Activated CD8-positive, alpha-beta memory T cell treated with anti-CD3 and anti-CD28 coated beads, Interleukin-2, amount 50 U/mL, for 24 hours (primary cell): ENCODE results near the gene PRODH.
"Not testable (repeated sequence)": the region's sequence is repeated elsewhere in the genome, so short reads cannot be mapped to it uniquely, and the experiment has no call there.

Experiments
- DNase-seq: peaks from one replicate; pipeline ENCODE4 v3.0.0-alpha.2; 2020; ENCODE audit errors: extremely low read depth

Gene PRODH

DNA sequence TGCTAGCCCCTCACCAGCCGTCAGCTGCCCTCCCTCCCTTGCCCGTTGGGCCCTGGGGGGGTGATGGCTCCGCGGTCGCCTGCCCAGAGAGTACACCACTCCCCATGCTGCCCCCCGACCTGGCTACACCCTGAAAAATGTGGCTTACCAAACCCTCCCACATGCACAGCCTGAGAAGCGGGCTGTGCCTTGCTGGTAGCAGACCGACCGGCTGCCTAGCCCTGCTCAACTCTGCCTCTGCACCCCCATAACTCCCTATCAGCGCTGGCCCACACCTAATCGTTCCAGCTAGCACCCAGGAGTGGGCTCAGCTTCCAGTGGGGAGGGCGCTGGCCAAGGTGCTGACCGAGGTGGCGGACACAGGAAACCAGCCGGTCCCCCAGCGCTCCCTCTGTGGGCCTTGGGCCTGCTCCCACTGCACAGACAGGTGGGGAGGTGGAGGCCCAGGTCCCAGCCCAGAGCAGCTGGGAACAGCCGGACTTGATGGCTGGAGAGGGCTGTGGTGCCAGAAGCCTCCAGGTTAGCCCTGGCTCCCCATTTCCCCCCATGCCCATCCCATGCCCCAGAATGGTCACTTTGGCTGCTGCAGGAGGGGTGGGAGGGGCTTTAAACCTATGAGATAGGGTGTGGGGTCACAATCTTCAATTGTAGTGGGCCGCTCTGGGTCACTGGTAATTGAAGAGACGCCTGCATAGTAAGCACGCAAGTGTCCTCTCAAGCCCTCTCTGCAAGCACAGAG is 32.1 kb upstream of the PRODH start:
- DNase-seq, result no peak

DNA sequence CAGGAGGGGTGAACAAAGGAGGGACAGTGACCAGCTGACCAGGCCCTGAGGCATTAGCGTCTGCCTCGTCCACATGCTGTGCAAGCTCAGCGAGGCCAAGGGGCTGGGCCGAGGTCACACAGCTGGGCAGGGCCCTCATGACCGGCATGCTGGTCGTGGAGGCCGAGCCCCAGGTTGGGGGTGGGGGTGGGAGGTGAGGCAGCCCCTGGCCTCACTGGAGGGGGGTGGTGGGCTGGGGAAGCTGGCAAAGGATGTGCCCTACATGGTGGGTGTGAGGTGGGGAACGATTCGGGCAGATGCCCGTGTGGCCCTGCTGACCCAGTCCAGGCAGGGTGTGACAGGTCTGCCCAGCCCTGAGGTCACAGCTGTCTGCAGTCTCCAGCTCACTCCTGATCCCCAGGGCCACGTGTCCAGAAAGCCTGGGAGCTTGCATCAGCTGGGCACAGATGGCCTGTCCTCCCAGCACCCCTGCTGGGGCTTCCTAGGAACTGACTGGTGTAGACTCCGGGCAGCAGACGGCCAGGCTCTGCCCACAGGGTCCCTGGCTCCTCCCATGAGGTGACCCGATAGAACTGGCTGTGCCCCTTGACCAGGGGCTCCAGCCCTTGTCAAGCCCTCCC is 31.4 kb upstream of the PRODH start:
- not testable (repeated sequence) for DNase-seq

DNA sequence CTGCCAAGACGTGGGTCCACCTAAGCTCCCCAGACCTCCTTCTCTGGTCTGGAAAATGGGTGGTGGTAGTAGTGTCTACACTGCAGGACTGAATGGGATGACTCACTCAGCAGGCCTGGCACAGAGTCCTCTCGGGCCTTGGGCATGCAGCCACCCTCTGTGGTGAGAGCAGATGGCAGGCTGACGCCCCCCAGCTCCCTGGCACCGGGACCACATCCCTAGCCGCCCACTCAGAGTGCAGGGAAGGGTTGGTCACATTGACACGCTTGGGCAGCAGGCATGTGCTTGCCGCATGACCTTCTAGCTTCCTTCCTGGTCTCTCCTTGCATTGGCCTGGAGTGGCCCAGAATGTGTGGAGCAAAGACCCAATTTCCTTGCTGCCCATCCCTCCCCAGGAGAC is 30.7 kb upstream of the PRODH start:
- DNase-seq, result no peak

DNA sequence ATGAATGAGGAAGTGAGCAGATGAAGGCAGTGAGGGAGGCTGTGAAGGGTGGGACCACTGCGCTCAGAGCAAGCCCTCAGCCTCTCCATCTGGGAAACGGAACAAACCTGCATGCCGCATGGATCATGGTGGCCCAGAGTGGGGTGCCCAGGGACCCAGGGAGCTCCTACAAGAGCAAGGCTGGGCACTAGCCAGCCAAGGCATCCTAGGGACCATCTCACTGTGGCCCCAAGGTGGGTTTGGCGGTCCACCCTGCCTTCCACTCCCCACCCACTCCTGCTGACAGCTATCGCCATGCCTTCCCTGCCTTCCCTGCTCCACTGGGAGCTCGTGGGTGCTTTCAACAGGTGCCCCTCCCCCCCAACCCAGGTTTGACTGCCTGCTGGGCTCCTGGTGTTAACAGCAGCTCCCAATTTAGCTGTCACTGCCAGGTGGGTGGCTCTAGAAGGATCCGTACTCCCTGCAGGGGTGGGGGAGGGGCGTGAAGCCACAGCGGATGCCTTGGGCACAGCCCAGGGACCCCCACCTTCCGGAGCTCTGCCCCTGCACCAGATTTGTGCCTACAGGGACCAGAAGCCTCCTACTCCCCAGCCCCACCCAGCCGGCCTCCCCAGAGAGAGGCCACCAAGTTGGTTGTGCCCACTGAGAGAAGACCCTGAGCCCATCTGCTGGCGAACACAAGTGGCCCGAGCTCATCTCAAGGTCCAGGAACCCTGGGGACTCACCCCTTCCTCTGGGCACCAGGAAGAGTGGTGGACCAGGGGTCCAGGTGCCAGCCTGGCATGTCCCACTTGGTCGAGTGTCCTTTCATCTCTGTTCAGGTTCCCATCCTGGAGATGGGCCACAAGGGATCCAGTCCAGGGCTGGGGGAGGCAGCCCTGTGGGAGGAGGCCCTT is 29.7 kb upstream of the PRODH start:
- DNase-seq, result no peak

DNA sequence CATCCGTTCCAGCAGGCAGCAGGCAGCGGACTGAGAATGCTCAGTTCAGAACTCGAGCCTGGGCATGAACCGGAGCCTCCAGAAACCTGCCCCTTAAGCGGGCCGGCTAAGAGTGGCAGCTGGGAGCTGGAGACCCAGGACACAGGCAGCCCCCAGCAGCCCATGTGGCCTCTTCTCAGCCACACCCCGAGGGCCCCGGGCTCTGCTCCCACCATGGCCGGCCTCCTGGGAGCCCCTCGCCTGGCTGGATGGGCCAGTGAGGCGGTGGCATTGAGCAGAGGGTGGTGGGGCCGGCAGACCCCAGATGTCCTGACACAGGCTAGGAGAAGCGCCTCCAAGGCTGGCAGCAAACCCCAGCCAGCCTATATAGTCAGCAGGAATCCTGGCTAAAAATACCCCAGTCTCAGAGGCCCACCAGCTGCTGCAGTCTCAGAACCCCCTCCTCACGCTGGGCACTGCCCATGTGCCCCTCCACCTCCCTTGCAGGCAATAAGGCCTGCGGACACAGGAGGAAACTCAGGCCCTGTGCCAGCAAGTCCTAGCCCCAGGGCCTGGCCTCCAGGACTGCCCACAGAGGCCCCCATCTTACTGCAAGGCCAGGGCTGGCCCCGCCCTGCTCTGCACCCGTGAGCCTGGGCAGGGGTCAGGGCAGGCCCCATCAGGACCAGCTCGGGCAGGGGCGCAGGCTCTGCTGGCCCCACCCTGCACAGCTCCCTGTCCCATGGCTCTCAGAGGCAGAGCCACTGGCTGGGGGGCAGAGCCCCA is 28.6 kb upstream of the PRODH start:
- not testable (repeated sequence) for DNase-seq

DNA sequence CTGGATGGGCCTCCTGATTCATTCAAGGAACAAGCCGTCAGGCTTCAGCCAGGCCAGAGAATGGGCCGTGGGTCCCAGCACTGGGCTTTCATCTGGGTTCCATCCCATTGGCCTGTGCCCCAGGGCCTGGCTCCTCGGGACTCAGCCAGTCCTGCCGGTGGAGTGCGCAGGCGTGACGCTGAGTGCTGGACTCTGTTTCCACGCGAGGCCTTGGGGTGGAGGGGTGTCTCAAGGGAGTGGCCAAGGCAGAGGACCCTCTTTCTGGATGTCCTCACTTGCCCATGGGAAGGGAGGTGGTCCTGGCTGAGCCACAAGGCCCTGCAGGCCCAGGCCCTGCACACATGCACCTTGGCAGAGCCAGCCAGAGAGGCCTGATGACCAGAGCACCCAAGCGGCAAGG is 28.0 kb upstream of the PRODH start:
- DNase-seq, result not testable (repeated sequence)

DNA sequence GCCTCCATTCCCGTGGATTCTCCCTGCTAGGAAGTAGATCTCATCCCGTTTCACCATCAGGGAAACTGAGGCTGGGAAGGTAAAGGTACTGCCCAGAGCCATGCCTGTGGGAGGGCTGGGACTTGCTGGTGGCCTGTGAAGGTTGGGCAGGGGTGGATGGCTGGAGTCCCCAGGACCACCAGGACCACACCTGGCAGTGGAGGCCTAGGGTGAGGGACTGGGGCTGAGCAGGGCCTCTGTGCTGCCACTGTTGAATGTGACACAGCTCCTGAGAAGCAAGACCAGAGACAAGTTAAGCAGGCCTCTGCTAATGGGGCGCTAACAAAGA is 26.2 kb upstream of the PRODH start:
- no peak for DNase-seq

DNA sequence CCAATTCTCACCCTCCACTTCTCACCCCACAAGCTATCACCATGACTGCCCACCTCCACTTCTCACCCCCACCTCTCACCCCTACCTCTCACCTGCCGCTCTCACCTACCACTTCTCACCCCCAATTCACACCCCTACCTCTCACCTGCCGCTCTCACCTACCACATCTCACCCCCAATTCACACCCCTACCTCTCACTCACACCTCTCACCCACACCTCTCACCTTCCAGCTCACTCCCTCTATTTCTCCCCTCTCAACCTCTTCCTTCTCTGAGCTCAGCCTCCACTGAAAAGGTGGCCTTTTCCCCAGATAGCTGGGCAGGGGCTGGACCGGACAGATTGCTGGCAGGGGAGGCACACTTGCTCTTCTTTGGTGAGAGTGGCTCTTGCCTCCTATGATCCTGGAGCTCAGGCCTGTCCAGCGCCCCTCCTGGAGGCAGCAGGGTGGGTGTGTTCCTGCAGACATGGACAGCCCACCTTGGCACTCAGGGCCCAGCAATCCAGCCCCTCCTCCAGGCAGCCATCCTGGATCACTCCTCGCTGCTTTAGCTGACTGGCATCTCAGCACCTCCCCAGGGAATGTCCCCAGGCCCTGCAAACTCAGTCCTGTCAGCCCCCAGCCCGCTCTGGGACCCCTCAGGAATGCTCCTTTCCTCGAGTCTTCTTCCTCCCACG is 25.7 kb upstream of the PRODH start:
- DNase-seq, result not testable (repeated sequence)

DNA sequence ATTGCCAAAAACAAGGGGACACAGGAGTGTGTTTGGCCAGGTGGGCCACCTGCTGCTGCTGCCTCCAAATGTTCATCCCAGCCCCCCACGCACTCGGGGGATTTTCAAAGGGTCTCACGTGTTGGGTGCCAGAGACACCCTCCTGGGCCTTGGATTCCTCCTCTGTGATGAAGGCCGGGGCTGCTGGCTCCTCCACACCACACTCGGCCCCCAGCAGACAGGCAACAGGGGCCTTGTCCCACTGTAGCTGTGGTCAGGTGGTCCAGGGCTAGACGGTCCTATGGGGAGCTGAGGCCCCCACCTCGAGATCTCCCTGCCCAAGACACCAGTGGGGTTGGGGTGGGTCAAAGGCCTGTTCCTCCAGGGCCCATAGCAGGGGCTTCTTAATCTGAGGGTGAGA is 25.1 kb upstream of the PRODH start:
- DNase-seq, result not testable (repeated sequence)

DNA sequence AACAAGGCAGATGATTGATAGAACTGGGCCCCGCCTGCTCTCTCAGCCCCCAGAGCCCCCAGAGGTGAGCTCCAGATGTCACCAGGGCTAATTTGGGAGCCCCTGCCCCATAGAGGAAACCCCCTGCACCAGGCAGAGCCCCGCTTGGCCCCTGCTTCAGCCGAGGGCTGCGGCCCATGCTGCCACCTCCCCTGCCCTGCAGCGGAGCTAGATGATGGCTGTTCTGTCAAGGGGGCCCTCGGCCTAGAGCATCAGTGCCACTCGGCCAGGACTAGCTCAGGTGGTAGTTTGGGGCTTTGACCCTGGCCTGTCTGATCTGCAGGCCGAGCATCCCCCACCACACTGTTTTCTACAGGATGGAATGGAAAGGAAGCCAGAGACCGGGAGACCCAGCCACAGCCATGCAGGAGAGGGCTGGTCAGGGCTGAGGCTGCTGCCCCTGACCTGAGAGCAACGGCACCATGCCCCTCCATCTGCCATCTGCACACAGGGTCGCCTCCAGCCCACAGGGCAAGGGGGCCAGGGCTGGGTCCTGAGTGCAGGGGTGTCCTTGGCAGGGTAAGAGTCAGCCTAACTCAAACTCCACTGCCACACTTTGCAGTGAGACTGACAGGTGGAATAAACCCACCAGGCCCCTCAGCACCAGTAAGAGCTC is 24.2 kb upstream of the PRODH start:
- not testable (repeated sequence) for DNase-seq

DNA sequence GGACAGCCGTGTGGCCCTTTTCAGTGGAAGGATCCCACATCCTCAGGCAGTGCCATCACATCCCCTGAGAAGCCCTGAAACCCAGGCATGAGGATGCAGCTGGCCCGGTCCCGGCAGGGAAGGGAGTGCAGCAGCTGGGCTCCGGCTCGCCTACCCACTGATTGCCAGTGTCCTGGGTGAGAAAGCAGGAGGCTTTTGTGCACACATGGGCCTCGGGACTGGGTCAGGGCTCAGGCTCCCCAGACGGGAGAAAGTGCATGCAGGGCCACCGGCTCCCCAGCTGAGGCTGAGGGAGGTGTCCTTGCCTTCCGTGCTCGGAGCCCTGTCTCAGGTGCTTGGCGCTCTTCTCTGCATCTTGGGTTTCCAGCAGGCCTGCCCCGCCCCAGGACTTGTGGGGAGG is 23.6 kb upstream of the PRODH start:
- not testable (repeated sequence) for DNase-seq

DNA sequence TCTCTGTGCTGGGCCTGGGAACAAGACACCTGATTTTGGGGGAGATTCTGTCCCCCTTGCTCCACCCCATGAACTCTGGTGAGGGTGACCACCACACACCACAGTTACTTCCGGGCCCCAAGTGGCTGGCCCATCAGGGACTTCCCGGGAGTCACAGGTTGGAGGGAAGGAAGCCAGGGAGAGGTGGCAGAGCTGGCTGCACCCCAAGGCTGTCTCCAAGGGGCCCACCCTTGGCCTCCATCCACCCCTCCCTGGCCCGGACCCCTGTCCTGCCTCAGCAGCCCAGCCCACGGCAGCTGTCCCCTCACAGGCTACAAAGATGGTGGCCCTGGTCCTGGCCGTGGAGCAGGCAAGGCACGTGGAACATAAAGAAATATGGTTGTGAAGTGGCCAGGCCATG is 23.2 kb upstream of the PRODH start:
- DNase-seq, result not testable (repeated sequence)

DNA sequence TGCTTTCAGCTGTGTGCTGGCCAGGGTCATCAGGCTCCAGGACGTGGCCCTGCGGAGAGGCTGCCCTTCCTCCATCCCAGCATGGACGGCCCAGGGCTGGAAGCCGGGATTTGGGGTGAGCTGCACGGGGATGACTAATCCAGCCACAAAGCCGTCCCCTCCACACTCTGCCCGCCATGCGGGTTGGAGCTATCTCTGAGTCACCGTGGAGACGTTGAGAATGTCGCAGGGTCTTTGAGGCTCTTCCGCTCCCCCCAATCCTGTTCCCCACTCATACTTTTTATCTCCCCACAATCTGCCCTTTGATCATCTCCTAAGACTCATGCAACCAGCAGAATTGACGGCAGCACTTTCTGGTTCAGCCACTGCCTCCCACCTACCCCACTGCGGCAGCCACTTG is 22.6 kb upstream of the PRODH start:
- DNase-seq, result not testable (repeated sequence)

DNA sequence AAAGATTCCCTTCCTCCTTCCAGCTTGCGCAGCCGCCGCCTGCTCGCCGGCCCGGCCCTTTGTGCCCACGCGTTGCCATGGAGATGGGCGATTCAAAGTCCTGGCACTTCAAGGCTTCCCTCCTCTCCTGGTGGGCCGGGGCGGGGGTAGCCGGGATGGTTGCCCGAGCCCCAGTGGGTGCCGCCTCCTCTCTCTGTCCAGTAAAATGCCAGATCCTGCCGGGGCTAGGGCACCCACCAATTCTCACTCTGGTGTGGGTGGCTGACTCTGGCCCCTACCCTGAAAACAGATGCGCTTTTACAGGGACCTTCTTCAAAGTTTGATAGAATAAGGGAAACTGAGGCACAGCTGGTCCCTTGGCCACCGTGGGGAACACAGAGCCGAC is 22.2 kb upstream of the PRODH start:
- DNase-seq, result not testable (repeated sequence)

DNA sequence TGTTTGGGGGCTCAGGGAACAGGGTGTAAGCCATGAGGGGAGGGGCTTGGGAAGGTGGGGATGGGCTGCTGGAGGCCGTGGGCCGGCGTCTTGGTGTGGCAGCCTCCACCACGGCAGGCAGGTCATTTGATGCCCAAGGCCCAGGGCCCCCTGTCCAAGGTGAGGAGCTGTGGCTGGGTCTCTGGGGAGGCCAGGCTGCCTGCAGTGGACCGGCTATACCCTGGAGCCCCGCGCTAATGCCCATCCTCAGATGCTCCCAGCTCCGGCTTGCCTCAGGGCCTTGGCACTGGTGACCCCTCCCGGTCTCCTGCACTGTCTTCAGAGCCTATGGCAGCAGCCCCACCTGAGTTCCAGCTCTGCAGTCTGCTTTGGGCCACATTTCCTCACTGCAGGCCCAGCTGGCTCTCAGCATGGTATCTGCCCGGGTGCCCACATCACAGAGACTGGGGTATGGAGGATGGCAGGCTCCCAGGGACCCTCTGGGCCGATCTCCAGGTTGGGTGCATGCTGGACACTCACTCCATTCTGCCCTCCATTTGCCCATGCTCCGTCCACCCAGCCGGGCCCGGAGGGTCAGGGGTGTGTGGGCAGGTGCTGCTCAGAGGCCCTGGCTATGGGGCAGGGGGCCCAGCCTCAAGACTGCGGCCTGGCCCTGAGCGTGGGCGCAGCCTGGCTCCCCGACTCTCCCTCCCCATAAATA is 21.7 kb upstream of the PRODH start:
- not testable (repeated sequence) for DNase-seq

DNA sequence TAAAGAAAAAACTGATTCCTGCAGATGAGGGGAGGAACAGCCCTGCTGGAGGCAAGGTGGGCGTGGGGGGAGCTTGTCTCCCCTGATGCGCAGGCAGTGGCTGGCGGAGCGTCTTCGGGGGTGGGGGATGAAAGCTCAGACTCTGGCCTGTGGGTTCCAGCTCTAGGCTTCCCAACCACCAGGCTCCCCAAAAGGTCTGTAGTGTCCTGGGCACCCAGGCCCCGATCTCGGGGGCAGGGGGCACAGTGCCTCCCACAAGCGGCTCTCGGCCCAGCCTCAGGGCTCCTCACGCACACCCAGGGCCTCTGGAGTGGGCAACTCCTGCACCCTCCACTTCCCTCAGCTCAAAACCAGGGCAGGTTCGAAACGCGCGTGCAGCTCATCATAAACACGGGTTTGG is 20.9 kb upstream of the PRODH start:
- DNase-seq, result not testable (repeated sequence)

DNA sequence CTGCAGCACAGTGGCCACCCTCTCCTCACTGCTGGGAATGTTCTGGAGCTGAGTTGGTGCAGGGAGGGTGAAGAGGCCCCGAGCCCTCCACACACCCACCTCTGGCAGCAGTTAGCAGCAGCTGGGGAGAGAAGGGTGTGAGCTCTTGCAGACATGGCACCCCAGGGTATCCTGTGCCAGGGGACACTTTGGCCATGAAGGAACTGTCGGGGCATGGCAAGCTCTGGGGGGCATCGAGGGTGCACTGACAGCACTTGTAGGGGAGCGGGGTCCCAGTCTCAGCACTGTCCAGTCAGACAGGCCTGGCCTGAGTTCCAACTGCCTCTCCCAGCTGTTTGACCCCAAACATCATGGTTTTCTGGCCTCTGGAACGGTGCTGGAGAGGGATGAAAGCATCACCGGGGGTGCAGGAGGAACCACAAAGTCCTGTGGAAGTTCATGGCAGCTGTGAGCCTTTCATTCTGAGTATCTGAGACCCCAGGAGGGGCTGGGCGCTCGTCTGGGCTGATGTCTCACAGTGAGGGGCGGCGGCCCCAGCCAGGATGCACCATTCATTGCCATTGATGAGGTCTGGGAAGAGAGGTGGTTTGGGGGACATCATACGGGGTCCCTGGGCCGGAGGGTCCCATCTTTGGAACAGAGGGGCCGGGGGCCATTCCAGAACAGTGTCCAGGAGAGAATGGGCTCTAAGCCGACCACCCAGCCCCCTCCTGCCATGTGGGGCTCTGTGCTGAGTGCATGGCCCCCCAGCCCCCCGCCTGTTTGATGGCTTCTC is 20.2 kb upstream of the PRODH start:
- not testable (repeated sequence) for DNase-seq

DNA sequence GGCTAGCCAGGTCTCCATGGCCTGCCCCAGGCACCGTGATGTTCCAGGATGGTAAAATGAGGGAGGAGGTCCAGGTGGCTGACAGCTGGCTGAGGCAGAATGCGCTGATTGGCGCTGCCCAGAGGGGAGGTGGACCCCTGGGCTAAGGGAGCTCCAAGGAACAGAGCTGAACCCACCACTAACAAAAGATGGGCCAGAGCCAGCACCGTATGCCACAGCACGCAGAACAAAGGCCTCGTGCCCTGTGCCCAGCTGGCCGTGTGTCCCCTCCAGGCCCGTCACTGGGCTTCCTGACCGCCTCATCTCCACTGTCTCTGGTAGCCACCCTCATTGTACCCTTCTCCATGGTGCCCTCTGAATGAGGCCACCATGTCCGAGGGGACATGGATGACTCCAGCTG is 19.6 kb upstream of the PRODH start:
- no peak for DNase-seq

DNA sequence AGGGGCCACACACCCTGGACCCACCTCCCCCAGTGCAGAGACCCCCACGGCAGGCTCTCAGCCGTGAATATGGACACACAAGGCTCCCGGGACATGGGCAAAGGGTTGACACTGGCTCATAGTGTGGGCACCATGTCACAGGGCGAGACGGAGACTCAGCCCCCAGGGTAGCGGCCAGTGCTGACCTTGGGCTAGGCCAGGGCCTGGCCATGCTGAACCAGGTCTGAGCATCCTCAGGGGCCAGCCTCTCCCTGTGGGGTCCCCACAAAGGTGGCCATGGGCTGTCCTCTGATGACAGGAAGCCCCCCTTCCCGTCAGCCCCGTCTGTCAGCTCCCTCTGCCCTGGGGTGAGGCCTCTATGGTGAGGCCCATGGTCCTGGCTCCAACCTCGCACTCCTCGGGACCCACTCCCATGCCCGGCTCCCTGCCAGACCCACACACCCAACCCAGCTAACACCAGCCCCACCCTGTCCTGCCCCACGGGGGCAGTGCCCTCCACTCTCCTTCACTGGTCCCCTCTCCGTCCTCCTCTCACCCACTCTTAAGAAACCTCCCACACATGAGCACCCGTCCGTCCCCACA is 19.0 kb upstream of the PRODH start:
- DNase-seq, result no peak
